NCI-H2029 (cell line): ENCODE data around the gene L2HGDH.

ENCODE experiments used
- DNase-seq: peaks from one replicate; lab custom pipeline; 2025; lab: John Stamatoyannopoulos, UW

Gene L2HGDH

DNA sequence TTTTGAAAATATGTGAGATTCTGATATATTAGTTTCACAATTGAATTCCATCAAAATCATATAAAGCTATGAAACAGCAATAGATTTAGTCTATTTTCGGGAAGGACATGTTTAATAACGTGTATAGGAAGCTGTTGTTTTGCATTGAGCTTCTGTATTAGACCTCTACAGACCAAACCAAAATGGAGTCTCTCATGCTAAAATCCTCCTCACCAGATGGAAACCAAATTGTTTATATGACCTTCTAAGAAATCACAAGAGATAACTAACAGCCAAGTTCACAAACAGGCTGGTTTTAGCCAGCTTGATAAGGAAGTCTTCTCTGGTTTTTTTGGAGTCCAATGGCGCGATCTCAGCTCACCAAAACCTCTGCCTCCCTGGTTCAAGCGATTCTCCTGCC is 23.9 kb downstream of the L2HGDH start:
- no peak for DNase-seq

- no peak for DNase-seq
Observed at GRCh38 chr14:50285861-50286260, 26.2 kb downstream of the L2HGDH start.

DNA sequence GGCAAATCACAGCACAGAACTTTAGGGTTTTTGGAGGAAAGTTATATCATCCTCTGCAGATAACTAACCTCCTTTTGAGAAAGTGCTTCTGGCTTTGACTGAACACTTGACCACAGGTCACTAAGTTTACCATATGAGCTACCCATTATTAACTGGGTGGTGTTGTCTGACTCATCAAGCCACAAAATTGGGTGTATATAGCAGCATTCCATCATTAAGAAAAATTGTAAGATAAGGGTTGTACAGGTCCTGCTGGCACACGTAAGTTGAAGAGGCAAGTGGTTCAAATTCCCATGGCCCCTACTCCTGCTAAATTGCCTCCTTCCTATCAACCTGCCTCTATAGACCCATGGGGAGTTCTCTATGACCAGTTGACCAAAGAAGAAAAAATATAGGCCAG is 39.5 kb downstream of the L2HGDH start:
- DNase-seq, result no peak

DNA sequence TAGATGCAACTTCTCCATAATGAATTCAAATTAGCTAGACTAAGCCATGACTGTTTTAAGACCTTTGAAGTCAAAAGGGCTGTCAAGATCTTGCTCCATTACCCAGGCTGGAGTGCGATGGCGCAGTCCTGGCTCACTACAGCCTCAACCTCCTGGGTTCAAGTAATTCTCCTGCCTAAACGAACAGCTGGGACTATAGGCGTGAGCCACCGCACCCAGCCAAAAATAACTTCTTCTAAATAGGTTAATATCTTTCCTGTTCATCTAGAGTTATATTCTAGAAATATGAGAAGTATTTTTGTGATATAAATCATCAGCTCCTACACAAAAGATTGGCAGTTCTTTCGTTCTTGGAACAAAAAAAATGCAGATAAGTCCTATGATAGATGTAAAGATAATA is 41.1 kb downstream of the L2HGDH start:
- no peak for DNase-seq

- DNase-seq, result no peak
Observed at GRCh38 chr14:50265029-50265428, 47.0 kb downstream of the L2HGDH start.

GRCh38 chr14:50263321-50263720 is 48.7 kb downstream of the L2HGDH start:
- no peak for DNase-seq

- DNase-seq, result no peak
Observed at GRCh38 chr14:50262865-50263264, 49.2 kb downstream of the L2HGDH start.

DNA sequence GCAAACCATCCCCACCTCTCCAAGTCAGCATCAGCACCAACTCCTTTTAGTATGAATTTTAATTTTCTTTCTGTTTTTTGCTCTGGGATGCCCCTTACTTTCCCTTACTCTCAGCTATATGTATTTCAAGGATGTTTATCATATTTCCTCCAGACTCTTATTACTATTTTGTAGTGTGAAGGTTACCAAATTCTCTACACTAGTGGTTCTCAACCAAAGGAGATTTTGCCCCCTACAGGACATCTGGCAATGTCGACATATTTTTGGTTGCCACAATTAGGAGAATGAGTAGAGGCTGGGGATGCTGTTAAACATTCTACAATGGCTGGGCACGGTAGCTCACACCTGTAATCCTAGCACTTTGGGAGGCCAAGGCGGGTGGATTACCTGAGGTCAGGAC is 51.5 kb downstream of the L2HGDH start:
- no peak for DNase-seq

GRCh38 chr14:50260072-50260471 is 52.0 kb downstream of the L2HGDH start:
- DNase-seq, result no peak

DNA sequence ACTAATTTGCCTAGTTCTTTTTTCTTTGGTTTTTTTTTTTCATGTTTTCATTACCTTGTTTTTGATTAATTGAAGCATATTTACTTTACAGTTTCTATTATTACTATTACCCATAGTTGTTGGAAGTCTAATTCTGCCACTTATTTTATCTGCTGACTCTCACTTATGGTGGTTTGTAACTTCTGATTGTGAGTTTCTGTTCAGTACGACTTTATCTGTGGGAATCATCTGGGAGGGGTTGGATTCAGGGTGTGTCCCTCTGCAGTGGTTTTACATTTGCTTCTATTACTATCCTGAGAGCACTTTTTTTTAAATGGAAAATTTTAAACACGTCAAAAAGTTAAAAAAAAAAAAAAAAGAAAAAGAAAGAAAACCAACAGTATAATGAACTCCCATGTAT is 54.3 kb downstream of the L2HGDH start:
- DNase-seq, result no peak

DNA sequence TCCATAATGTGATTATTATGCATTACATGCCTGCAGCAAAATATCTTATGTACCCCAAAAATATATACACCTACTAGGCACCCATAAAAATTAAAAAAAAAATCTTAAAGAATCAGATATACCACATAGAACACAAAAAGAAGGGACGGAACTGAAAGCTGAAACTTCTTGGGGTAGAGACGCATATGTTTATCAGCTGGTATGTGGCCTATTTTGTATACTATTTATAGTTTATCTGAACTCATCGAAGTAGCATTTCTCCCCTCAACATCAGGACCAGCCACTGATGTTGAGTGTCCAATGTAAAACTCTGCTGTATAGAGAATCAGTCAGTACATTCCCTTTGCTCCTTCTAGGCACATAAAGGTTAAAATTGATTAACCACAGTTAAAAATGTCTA is 57.8 kb downstream of the L2HGDH start:
- DNase-seq, result no peak

DNA sequence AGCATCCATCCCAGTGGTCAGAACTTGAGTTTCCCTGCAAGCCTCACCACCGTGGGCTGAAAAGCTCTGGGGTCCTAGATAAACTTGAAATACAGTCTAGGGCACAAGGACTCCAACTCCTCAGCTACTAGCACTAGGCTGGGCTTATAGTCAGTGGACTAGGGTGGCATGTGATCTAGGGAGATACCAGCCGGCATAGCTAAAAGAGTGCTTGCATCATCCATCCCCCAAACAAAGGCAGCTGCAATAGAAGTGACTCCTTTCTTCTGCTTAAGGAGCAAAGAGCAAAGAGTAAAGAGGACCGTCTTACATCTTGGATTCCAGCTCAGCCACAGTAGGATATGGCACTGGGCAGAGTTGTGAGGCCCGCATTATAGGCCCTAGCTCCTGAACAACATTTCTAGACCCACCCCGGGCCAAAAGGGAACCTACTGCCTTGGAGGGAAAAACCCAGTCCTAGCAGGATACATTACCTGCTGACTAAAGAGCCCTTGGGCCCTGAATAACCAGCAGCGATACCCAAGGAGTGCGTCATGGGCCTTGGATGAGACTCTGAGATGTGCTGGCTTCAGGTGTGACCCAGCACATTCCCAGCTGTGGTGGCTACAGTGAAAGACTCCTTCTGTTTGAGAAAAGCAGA is 62.8 kb downstream of the L2HGDH start:
- no peak for DNase-seq

DNA sequence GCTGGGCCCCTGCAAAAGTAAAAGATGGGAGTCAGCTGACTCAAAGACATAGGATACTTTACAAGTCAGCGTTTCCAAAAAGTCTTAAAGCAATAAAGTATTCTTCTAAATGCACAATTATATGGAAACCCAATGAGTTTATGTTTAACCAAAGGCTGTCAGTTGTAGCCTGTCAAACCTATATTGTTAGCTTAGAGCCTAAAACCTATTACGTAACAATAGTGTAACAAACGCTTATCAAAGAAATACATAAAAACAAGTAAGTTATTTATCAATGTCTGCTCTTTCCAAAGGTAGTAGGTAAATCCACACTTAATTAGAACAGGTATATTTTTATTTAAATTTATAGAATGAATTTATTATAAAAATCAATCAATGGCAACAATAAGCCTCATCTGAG is 64.8 kb downstream of the L2HGDH start:
- DNase-seq, result no peak

- no peak for DNase-seq
Observed at GRCh38 chr14:50242566-50243310, 69.3 kb downstream of the L2HGDH start.

GRCh38 chr14:50242096-50242495 is 69.9 kb downstream of the L2HGDH start:
- no peak for DNase-seq

DNA sequence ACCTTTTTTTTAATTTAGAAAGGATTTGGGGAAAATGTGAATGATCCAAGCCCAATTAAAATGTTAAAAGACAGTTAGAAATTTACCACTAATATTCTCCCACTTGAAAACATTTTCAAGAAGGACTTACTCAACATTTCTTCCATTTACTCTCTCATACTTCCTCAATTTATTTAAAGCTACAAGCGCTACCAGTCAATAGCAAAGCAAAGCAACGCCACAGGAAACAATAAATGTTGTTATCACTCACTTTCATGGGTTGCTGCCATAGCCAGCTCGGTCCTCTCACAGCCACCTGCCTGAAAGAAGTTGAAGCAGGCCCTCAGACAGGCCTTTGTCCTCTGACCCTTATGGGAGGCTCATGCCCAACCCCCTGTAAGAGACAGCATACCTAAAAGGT is 74.6 kb downstream of the L2HGDH start:
- DNase-seq, result peak; percentile 69

- no peak for DNase-seq
Observed at GRCh38 chr14:50233951-50234250, 78.1 kb downstream of the L2HGDH start.

DNA sequence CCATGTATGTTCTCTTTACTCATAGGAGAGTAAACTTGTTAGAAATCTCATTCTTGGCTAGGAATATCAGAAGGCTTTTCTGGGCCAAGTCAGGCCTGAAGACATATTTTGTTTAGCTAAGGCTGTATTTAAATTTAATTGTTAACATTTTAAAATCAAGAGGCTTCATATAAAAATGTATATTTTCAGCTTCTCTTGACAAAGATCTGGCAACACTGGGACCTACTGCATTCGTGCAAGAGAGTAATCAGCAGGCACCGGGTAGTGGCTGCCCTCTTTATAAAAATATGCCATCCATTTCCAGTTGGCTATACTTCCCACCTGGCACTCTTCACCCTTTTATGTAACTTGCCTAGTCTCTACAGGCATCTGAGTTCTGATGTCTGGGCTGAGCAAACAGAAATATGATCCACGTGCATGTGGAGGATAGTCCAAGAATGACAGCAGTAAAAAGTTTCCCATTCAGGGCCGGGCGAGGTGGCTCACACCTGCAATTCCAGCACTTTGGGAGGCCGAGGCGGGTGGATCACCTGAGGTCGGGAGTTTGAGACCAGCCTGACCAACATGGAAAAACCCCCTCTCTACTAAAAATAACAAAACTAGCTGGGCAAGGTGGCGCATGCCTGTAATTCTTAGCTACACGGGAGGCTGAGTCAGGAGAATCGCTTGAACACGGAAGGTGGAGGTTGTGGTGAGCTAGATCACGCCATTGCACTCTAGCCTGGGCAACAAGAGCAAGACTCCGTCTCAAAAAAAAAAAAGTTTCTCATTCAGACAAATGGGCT is 78.7 kb downstream of the L2HGDH start:
- DNase-seq, result peak; percentile 52

- no peak for DNase-seq
Observed at GRCh38 chr14:50232276-50232642, 79.8 kb downstream of the L2HGDH start.

- DNase-seq, result peak; percentile 82
Observed at GRCh38 chr14:50231475-50232275, 80.4 kb downstream of the L2HGDH start, which contains the start of gene SOS2. TSS of gene SOS2 (minus strand) at chr14:50231578. CDS start at chr14:50231283, 295 bp downstream.

DNA sequence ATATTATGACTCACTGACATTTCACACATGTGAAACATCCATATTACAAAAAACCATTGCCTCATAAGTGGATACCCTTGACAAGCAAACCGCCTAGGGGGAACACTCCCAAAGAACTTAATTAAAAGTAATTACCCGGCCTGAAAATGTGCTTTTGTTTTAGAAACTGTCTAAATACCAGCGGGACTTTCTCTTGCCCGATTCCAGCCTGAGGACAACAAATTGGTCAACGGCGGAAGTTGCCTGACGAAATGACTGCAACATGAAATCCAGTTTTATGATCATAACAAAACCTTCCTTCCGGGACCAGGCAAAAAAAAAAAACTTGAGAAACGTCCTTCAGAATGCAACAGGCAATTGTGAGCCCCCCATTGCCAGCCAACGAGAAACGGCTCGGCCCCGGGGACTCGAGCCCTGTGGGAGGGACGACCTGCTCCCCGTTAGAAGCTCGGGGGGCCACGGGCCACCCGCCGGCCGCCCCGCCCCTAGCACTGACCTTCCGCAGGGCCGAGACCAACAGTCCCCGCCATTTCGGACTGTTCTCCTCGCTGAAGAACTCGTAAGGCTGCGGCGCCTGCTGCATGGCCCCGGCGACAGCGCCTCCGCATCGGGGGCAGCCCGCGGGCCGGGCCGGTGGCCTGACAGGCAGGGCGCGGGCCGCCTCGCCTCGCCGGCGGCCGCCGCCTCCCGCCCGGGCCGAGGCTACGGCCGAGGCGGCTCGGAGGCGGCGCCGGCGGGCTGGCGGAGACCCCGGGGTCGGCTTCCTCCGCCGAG is 81.1 kb downstream of the L2HGDH start:
- peak; percentile 31 for DNase-seq

DNA sequence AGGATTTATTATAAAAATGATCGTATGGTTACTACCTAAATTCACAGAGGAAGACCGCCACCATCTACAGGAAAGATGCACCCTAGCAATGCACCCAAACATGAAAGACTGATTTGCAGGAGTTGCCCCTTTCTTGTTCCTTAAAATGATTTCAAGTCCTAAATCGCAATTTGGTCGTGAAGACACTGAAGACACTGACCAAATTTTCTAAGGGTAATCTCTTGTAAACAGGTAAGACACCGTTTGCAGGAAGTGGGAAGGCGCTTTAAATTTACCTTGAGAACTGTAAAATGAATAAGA is 81.7 kb downstream of the L2HGDH start:
- DNase-seq, result no peak
